Uterus (tissue), 2 donors: Measurements from ENCODE around the gene MAPRE3.

Source experiments
- POLR2A ChIP-seq, 2 donors: fragments of 450-650 bp; IDR thresholded peaks; one replicate each; pipeline ENCODE4 v1.6.1; 2016; ENCODE audit warnings: antibody characterized with exemption in 2 of 2, mild to moderate bottlenecking in 1 of 2, moderate library complexity in 1 of 2
- TF ChIP-seq, protein P1 (sequence below), 4 experiments: fragments of 200-600 bp in 2 of 4; fragments of 450-650 bp in 2 of 4; sonication (generic) in 2 of 4; IDR thresholded peaks; one replicate each; pipeline ENCODE4 v1.5.1; 2016 to 2019; ENCODE audit warnings: antibody characterized with exemption in 4 of 4, mild to moderate bottlenecking in 2 of 4, moderate library complexity in 1 of 4

DNA sequence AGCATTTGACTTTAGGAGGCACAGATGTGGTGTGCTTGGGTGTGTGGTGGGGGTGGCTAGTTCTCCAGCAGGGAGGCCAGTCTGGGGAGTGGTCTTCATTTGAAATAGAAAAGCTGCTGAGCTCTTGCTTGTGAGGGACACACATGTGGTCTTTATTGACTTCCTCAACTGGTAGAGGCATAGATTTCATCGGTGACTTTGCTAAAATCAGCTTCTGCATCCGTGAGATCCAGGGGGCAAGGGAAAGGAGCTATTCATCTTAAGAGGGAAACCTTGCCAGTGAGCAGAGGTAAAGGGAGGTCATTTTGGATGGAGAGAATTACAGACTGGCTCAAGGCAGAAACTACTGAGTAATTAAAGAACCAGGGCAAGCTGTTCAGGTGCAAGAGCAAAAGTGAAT lies 4.7 kb downstream of the MAPRE3 start:
- TF ChIP-seq, protein P1, sequence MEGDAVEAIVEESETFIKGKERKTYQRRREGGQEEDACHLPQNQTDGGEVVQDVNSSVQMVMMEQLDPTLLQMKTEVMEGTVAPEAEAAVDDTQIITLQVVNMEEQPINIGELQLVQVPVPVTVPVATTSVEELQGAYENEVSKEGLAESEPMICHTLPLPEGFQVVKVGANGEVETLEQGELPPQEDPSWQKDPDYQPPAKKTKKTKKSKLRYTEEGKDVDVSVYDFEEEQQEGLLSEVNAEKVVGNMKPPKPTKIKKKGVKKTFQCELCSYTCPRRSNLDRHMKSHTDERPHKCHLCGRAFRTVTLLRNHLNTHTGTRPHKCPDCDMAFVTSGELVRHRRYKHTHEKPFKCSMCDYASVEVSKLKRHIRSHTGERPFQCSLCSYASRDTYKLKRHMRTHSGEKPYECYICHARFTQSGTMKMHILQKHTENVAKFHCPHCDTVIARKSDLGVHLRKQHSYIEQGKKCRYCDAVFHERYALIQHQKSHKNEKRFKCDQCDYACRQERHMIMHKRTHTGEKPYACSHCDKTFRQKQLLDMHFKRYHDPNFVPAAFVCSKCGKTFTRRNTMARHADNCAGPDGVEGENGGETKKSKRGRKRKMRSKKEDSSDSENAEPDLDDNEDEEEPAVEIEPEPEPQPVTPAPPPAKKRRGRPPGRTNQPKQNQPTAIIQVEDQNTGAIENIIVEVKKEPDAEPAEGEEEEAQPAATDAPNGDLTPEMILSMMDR (IDR thresholded peaks at IDR 0.05): no peak
- no peak for TF ChIP-seq POLR2A (IDR thresholded peaks at IDR 0.05)
